HCT116 (cell line): Measurements from ENCODE around the gene CHTOP. TPM values are rescaled to one million over a fixed set of nuclear protein-coding genes. Genes with fewer than 3 reads are reported as not detected.
A peak's percentile ranks its signal among the peaks of the same experiment; 100 is the strongest.

Source experiments
- ATAC-seq: fragments of 200-7000 bp; cut with Tn5 transposase; 2 replicates; pipeline ENCODE4 v1.9.1; 2020; ENCODE audit warnings: mild to moderate bottlenecking, moderate library complexity
- BruUV-seq: library from RNA; stranded (reverse); fragments of 400-500 nt; replicated peaks from 2 replicates; lab custom pipeline; 2021; lab: Mats Ljungman, UMichigan
- CTCF ChIA-PET: fragments of 300-600 bp; sonication (Branson Sonifier 250); formaldehyde crosslinking; loops from one replicate; lab custom pipeline; 2021; ENCODE audit warnings: antibody characterized with exemption; lab: Charles Lee
- POLR2A ChIA-PET: fragments of 300-600, 350-600 bp; sonication (Branson Sonifier 250); formaldehyde crosslinking; loops from one replicate; lab custom pipeline; 2021; ENCODE audit warnings: antibody characterized with exemption; lab: Charles Lee
- RAD21 ChIA-PET, 2 experiments: fragments of 300-600 bp; sonication (Branson Sonifier 250); formaldehyde crosslinking; loops; one replicate each; lab custom pipeline; 2023; ENCODE audit warnings: low total read pairs in 2 of 2; ENCODE audit not compliant: uncharacterized antibody in 2 of 2, unreplicated experiment in 2 of 2, low non-redundant PET in 1 of 2; lab: Charles Lee
- DNase-seq: peaks from one replicate; pipeline ENCODE4 v3.0.0-alpha.2; 2010; ENCODE audit warnings: low read depth, low spot score
- H2AFZ ChIP-seq: fragments of 200-600 bp; shearing (Covaris generic), sonication (generic); 2 replicates; pipeline ENCODE4 v1.6.1; 2017; ENCODE audit warnings: low read depth, mixed run types, mixed read lengths, antibody characterized with exemption, low read length; ENCODE audit not compliant: poor library complexity, severe bottlenecking
- H3K27ac ChIP-seq: 2 replicates; pipeline ENCODE4 v1.5.1; 2012; ENCODE audit warnings: low read depth, low read length
- H3K27me3 ChIP-seq: fragments of 200-600 bp; sonication (generic); 2 replicates; pipeline ENCODE4 v1.6.1; 2016; ENCODE audit warnings: mixed run types, low read length, mixed read lengths; ENCODE audit not compliant: insufficient read depth
- H3K36me3 ChIP-seq, 2 experiments: fragments of 200-500 bp in 1 of 2; fragments of 200-600 bp in 1 of 2; sonication (Bioruptor generic) in 1 of 2; sonication (generic) in 1 of 2; 2 replicates each; pipeline versions ENCODE4 v1.5.1 to v1.6.1; 2014 to 2016; ENCODE audit warnings: low read length in 2 of 2, inconsistent platforms in 1 of 2, mixed read lengths in 1 of 2, mixed run types in 1 of 2; ENCODE audit not compliant: insufficient read depth in 2 of 2, control insufficient read depth in 1 of 2
- H3K4me1 ChIP-seq, 2 experiments: fragments of 200-600 bp in 1 of 2; sonication (generic) in 1 of 2; 2 replicates each; pipeline versions ENCODE4 v1.5.1 to v1.6.1; 2012 to 2017; ENCODE audit warnings: low read length in 2 of 2, inconsistent platforms in 1 of 2, mild to moderate bottlenecking in 1 of 2, mixed read lengths in 1 of 2, mixed run types in 1 of 2, moderate library complexity in 1 of 2; ENCODE audit not compliant: insufficient read depth in 2 of 2, control insufficient read depth in 1 of 2
- H3K4me2 ChIP-seq: fragments of 200-600 bp; sonication (generic); 2 replicates; pipeline ENCODE4 v1.6.1; 2017; ENCODE audit warnings: mixed run types, low read length, mixed read lengths
- H3K4me3 ChIP-seq, 2 experiments: fragments of 200-600 bp in 1 of 2; sonication (generic) in 1 of 2; replicated peaks in 1 of 2; 2 replicates each; pipeline ENCODE4 v1.5.1; 2011 to 2016; ENCODE audit warnings: low read length in 2 of 2, control low read depth in 1 of 2, low read depth in 1 of 2, mild to moderate bottlenecking in 1 of 2, mixed read lengths in 1 of 2, mixed run types in 1 of 2
- H3K79me2 ChIP-seq: fragments of 200-600 bp; sonication (generic); 2 replicates; pipeline ENCODE4 v1.6.1; 2017; ENCODE audit warnings: mild to moderate bottlenecking, mixed run types, low read length, moderate library complexity, mixed read lengths; ENCODE audit not compliant: insufficient read depth
- H3K9ac ChIP-seq: fragments of 200-600 bp; sonication (generic); 2 replicates; pipeline ENCODE4 v1.6.1; 2016; ENCODE audit warnings: low read length, mixed read lengths
- H3K9me2 ChIP-seq: fragments of 200-600 bp; sonication (generic), shearing (Covaris generic); 2 replicates; pipeline ENCODE4 v1.6.1; 2017; ENCODE audit warnings: mixed run types, mild to moderate bottlenecking, moderate library complexity; ENCODE audit not compliant: insufficient read depth
- H3K9me3 ChIP-seq, 2 experiments: fragments of 200-500 bp in 1 of 2; fragments of 200-600 bp in 1 of 2; sonication (Bioruptor generic) in 1 of 2; sonication (generic) in 1 of 2; 2 replicates each; pipeline ENCODE4 v1.6.1; 2014 to 2017; ENCODE audit warnings: low read length in 2 of 2, mixed read lengths in 2 of 2, inconsistent platforms in 1 of 2, low read depth in 1 of 2, mild to moderate bottlenecking in 1 of 2, mixed run types in 1 of 2, moderate library complexity in 1 of 2; ENCODE audit not compliant: control insufficient read depth in 1 of 2, insufficient read depth in 1 of 2
- H4K20me1 ChIP-seq: fragments of 200-600 bp; sonication (generic), shearing (Covaris generic); 2 replicates; pipeline ENCODE4 v1.6.1; 2017; ENCODE audit warnings: mixed run types, mild to moderate bottlenecking, moderate library complexity; ENCODE audit not compliant: insufficient read depth
- ATF3 ChIP-seq: IDR thresholded peaks from 2 replicates; pipeline ENCODE4 v1.6.1; 2012
- CBX3 ChIP-seq: IDR thresholded peaks from 2 replicates; pipeline ENCODE4 v1.6.1; 2012; ENCODE audit warnings: low read depth
- CEBPB ChIP-seq: IDR thresholded peaks from 2 replicates; pipeline ENCODE4 v1.6.1; 2012; ENCODE audit warnings: low read depth
- EGR1 ChIP-seq: IDR thresholded peaks from 2 replicates; pipeline ENCODE4 v1.6.1; 2012; ENCODE audit warnings: low read depth
- EZH2 ChIP-seq: fragments of 200-600 bp; sonication (generic); IDR thresholded peaks from 2 replicates; pipeline ENCODE4 v1.6.1; 2017; ENCODE audit warnings: antibody characterized with exemption, mixed run types
- EZH2phosphoT487 ChIP-seq: fragments of 200-600 bp; IDR thresholded peaks from 2 replicates; pipeline ENCODE4 v1.6.1; 2018; ENCODE audit warnings: antibody characterized with exemption, borderline replicate concordance
- FOSL1 ChIP-seq: IDR thresholded peaks from 2 replicates; pipeline ENCODE4 v1.6.1; 2012; ENCODE audit warnings: low read depth
- JUND ChIP-seq: IDR thresholded peaks from 2 replicates; pipeline ENCODE4 v1.6.1; 2012
- MAX ChIP-seq: IDR thresholded peaks from 2 replicates; pipeline ENCODE4 v1.6.1; 2012
- POLR2A ChIP-seq: IDR thresholded peaks from 2 replicates; pipeline ENCODE4 v1.7.0; 2011; ENCODE audit warnings: borderline replicate concordance; ENCODE audit not compliant: insufficient read depth, insufficient read length; ENCODE audit errors: extremely low read depth
- POLR2AphosphoS5 ChIP-seq: IDR thresholded peaks from 2 replicates; pipeline ENCODE4 v1.6.1; 2011; ENCODE audit warnings: mild to moderate bottlenecking, low read depth, low read length, moderate library complexity
- RAD21 ChIP-seq: IDR thresholded peaks from 2 replicates; pipeline ENCODE4 v1.6.1; 2012; ENCODE audit warnings: low read depth, mild to moderate bottlenecking
- REST ChIP-seq: IDR thresholded peaks from 2 replicates; pipeline ENCODE4 v1.6.1; 2012; ENCODE audit warnings: low read depth
- SIN3A ChIP-seq: IDR thresholded peaks from 2 replicates; pipeline ENCODE4 v1.6.1; 2012; ENCODE audit warnings: low read depth
- SP1 ChIP-seq: IDR thresholded peaks from 2 replicates; pipeline ENCODE4 v1.6.1; 2012; ENCODE audit warnings: low read depth
- SRF ChIP-seq: IDR thresholded peaks from 2 replicates; pipeline ENCODE4 v1.6.1; 2012; ENCODE audit warnings: low read depth
- TCF7L2 ChIP-seq: IDR thresholded peaks from 2 replicates; pipeline ENCODE4 v1.7.0; 2011; ENCODE audit warnings: borderline replicate concordance, inconsistent platforms; ENCODE audit not compliant: insufficient read depth, insufficient read length; ENCODE audit errors: extremely low read depth
- YY1 ChIP-seq: IDR thresholded peaks from 2 replicates; pipeline ENCODE4 v1.6.1; 2011; ENCODE audit warnings: low read length, low read depth, moderate library complexity, mild to moderate bottlenecking; ENCODE audit not compliant: insufficient replicate concordance; ENCODE audit errors: extremely low read depth
- ZNF274 ChIP-seq: fragments of 200-500 bp; sonication (Bioruptor generic); IDR thresholded peaks from 2 replicates; pipeline ENCODE4 v1.6.1; 2014; ENCODE audit warnings: mild to moderate bottlenecking, low read depth, low read length, inconsistent platforms
- intact Hi-C: fragments of 100-400 bp; cut with micrococcal nuclease; formaldehyde crosslinking; loops from 2 replicates; pipeline ENCODE4 v1.10.0; 2022
- total RNA-seq: library from RNA; stranded (reverse); gene quantifications from one replicate; pipeline ENCODE4 v1.2.1, GENCODE V29; 2021; ENCODE audit not compliant: unreplicated experiment

Gene CHTOP
- total RNA-seq, 1 experiment from 2014 or later, result 110 TPM

- RAD21 ChIA-PET, result interaction anchor here (0.8 to 1.6 kb wide), 2 partner anchors 315 to 316 kb away, joined by 3 read pairs; partner anchors contain the start of gene RAB13 (in 1 of the 2)
- TF ChIP-seq YY1 (peak; percentile 81), SIN3A (peak; percentile 79; the same call in 1 of the 2 replicates), TCF7L2 (peak; percentile 64), REST (no peak), EZH2phosphoT487 (no peak), SP1 (peak; percentile 99), EGR1 (peak; percentile 55; the same call in 1 of the 2 replicates), RAD21 (peak; percentile 21; the same call in 1 of the 2 replicates), CBX3 (no peak; the same call in 1 of the 2 replicates), ATF3 (peak; percentile 100), SRF (no peak), MAX (peak; percentile 89), JUND (no peak; the same call in 1 of the 2 replicates), FOSL1 (peak; percentile 30), POLR2A (peak; percentile 84), EZH2 (no peak), POLR2AphosphoS5 (peak; percentile 92), ZNF274 (no peak), CEBPB (peak; percentile 38)
- TF ChIP-seq, all 23 proteins: peak for 12
- Histone ChIP-seq H3K9me3 (no peaks in the 10 kb centered on the region), H3K27me3 (no peaks in the 10 kb centered on the region), H2AFZ (peak within 1 kb of the TSS; percentile 99), H3K9ac (peak within 1 kb of the TSS; percentile 97), H3K4me2 (peak within 1 kb of the TSS; percentile 91), H3K79me2 (peaks cover 47% of the 10 kb centered on the region), H3K4me1 (peaks cover 10 to 24% of the 10 kb centered on the region in 2 experiments), H3K27ac (peak within 1 kb of the TSS; percentile 80), H3K9me2 (no peaks in the 10 kb centered on the region), H3K36me3 (peaks cover 29 to 39% of the 10 kb centered on the region in 2 experiments), H4K20me1 (no peaks in the 10 kb centered on the region), H3K4me3 (peak within 1 kb of the TSS; percentile 73 to 97)
- intact Hi-C loops, result loop anchor here (1.0 to 10.0 kb wide), 2 partner anchors 99 to 104 kb away; partner anchors contain the start of gene SLC27A3
- BruUV-seq, result no TSS peak
- DNase-seq (peak; percentile 99), ATAC-seq (peak; percentile 86)
- ChIA-PET CTCF (interaction anchor here (1.2 to 1.6 kb wide), 4 partner anchors 59 to 315 kb away, joined by 3 to 6 read pairs (median 6); partner anchors contain the start of gene RAB13), POLR2A (interaction anchor here (0.8 to 2.5 kb wide), 7 partner anchors 9 to 320 kb away, joined by 3 to 10 read pairs (median 8); partner anchors contain the start of genes INTS3, RPS27 and SLC27A3)
Measured at GRCh38 chr1:153670859-153671627, 37.2 kb downstream of the CHTOP start, which contains the start of gene ILF2. Gene ILF2 (minus strand): TSS chr1:153670993. CDS start chr1:153670922, 71 bp downstream.
